ENCODE data around the gene KAZN.

KAZN gene

DNA sequence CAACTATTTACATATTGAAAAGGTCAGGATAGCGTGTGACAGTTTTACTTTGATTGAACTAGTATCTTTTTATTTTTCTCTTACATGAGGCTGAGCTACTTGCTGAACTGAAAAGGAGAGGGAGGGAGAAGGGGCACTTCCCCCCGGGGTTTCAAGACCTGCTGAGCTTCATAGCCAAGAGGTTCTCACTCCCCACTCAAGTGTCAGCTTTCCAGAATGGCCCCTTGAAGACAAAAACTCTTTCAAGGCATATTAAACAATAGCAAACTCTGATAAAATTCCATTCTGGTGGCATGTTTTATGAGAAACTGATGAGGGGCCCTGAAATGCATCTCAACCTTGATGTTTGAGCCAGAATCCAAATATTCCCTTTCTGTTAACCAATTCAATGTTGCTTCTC lies 143.0 kb downstream of the KAZN start:
- TF ChIP-seq GATA2 (IDR thresholded peaks at IDR 0.05; ENCODE audit: low read depth, low read length): no peak

DNA sequence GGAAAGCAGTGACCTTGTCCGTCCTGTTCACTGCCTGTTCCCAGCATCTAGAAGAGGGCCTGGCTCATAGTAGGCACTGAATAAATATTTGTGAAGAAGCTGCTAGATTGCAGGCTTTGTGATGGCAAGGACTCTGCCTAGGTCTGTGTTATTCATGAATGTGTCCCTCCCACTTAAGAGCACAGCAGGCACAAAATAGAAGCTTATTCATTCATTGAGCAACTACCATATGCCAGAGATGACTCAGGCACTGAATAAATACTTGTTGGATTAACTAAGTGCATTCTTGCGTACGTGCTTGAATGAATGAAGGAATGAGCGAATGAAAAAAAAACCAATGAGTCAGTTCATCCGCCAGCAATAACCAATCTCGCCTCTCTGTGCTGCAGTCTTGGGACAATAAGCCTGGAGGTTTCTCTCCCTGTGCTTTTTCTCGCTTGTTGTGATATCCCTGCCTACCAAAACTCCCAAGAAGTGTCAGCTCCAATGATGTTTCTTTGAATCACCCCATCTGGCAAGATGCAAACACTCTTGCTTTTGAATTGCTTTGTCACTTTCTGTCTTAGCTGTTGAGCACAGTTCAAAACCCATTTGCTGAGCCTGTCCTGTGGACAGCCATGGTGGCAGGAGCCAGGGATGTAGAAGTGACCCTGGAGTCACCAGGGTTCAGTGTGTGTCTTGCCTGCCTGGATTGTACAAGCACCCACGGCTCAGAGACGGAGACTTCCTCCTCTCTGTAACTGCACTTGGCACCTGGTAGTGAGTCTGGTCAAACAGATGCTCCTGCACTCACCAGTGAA lies 143.9 kb downstream of the KAZN start:
- no peak for TF ChIP-seq GATA3 (IDR thresholded peaks at IDR 0.05; ENCODE audit: low read depth, low read length)
- no peak for TF ChIP-seq GATA2 (IDR thresholded peaks at IDR 0.05; ENCODE audit: low read depth, low read length)

DNA sequence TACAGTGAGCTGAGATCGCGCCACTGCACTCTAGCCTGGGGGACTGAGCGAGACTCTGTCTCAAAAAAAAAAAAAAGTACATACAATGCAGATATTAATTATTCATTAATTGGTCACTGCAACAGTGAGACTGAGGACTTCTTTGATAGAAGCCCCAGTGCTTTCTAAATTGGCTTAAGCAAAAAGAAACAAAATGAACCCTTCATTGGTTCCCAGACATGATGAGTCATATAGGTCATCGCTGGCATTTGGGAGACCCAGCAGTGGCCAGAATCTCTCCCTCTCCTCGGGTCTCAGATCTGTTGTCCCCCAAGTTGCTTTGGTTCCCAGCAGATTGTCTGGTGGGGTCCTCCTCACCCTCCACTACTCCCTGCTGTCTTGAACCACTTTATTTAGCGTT lies 144.9 kb downstream of the KAZN start:
- TF ChIP-seq GATA3 (IDR thresholded peaks at IDR 0.05; ENCODE audit: low read depth, low read length): no peak
- no peak for TF ChIP-seq GATA2 (IDR thresholded peaks at IDR 0.05; ENCODE audit: low read depth, low read length)

DNA sequence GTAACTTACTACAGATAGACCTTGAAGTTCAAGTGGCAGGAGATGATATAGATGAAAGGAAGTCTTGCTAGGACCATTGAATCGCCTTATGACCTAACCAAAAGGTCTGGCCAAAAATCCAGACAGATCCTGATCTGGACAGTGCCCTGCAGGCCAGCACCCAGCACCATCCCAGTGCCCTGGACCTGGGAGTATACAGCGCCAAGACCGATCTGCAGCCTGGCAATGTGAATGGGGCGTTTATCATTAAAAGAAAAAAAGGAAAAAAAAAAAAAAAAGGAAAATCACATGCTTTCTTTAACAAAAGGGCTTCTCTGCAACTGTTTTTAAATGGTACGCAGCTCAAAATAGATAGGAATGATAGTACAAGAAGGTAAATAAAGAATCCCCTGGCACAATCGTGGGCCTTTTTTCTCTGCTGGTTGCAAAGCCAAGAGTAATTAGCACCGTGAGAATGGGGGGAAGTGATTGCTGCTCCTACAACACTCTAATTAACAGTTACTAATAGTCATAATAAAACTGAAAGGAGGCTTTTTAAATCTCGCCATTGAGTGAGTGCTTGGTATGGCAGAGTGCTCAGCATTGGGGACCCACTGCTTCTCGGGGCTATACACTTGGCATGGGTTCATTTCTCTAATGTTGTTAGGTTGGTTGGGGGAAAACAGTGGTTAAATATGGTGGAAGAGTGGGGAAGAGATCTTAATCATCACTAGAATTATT lies 146.7 kb downstream of the KAZN start:
- TF ChIP-seq GATA2 (IDR thresholded peaks at IDR 0.05; ENCODE audit: low read depth, low read length) (no peak), GATA3 (IDR thresholded peaks at IDR 0.05; ENCODE audit: low read depth, low read length) (no peak)

DNA sequence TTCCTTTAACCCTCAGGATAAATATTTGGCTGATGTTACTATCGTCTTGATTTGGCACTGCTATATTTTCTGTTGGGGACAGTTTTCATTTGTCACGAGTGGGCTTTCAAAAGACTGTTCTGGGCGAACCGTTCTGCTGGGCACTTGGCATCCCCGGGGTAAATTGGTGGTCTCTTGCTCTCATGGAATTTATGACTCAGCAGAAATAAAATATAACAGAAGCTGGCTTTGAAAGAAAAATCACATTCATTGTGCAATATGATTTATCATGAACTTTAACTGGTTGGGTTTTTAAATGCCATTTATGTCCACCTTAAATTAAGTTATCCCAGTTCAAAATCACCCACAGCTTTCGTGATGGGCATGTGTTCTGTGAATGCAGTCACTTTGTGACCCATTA lies 147.3 kb downstream of the KAZN start:
- TF ChIP-seq GATA3 (IDR thresholded peaks at IDR 0.05; ENCODE audit: low read depth, low read length) (no peak), GATA2 (IDR thresholded peaks at IDR 0.05; ENCODE audit: low read depth, low read length) (no peak)

- TF ChIP-seq GATA2 (IDR thresholded peaks at IDR 0.05; ENCODE audit: low read depth, low read length): no peak
- TF ChIP-seq GATA3 (IDR thresholded peaks at IDR 0.05; ENCODE audit: low read depth, low read length): no peak
Observed at GRCh38 chr1:14746393-14746792, 147.9 kb downstream of the KAZN start.

DNA sequence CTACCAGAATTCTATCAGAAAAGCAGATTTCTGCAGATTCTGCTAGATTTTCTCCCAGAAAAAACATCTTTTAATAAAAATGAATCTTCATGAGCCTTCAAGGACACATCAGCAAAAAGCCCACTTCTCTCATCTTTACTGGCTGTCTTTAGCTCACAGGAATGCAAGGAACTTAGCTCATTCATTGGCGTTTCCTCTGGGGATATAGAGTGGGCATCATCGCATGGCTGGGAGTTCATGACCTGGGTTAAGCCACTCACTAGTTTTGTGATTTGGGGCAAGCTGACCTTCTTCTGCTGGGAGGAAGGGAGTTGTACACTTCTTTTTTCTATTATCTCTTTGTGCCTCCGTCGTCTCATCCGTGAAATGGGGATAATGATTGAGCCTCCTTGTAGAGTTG lies 149.7 kb downstream of the KAZN start:
- TF ChIP-seq GATA2 (IDR thresholded peaks at IDR 0.05; ENCODE audit: low read depth, low read length) (no peak), GATA3 (IDR thresholded peaks at IDR 0.05; ENCODE audit: low read depth, low read length) (no peak)

GRCh38 chr1:14748977-14749376 lies 150.5 kb downstream of the KAZN start:
- no peak for TF ChIP-seq GATA2 (IDR thresholded peaks at IDR 0.05; ENCODE audit: low read depth, low read length)
- TF ChIP-seq GATA3 (IDR thresholded peaks at IDR 0.05; ENCODE audit: low read depth, low read length): no peak

DNA sequence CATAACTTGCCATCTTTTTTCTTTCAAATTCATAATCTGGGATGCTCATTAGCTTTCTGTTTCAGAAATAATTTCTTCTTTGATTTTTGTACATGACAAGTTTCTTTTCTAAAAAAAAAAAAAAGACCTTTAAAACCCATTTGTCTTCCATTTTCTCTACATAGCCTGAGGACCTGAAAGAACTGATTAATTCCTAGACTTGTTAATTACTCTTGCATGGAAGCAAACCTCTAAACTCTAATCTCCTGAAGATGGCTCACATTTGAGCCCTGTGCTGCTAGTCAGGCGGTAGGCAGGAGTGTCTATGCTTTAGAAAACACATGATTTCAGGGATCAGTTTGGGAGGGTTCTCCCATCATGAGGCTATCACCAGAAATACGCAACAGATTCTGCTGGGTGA lies 152.0 kb downstream of the KAZN start:
- TF ChIP-seq GATA3 (IDR thresholded peaks at IDR 0.05; ENCODE audit: low read depth, low read length): no peak
- TF ChIP-seq GATA2 (IDR thresholded peaks at IDR 0.05; ENCODE audit: low read depth, low read length): no peak

- TF ChIP-seq GATA2 (IDR thresholded peaks at IDR 0.05; ENCODE audit: low read depth, low read length) (no peak), GATA3 (IDR thresholded peaks at IDR 0.05; ENCODE audit: low read depth, low read length) (no peak)
Observed at GRCh38 chr1:14755518-14756252, 157.2 kb downstream of the KAZN start.

DNA sequence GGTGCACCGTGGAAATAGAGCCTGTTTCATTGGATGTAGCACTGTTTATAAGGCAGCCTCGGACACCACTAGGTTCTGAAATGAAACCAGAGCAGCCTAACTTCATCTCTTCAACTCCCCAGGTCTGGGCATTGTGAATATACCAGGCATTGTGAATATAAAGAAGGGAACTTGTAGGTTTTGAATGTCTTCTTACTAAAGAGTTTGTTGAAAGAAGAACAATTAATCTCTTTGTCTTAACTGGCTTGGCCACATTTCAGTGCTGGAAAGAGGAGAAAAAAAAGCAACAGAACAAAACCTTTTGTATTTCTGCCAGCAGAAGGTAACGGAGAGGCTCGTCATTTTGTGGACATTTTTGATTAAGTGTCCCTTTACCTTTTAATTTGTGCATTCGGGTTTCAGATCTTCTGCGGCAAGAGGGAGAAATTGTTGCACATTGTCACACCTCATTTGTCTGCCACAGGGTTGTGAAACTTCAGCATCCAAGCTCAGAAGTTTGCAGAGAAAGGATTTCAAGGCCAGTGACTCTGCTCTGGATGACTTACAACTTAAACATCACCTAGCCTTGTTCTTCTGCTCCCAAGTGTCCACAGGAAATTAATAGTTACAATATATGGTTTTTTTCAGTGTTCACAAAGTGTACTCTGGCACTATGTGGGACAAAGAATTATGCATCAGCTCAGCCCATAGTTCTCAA lies 158.3 kb downstream of the KAZN start:
- no peak for TF ChIP-seq GATA2 (IDR thresholded peaks at IDR 0.05; ENCODE audit: low read depth, low read length)
- no peak for TF ChIP-seq GATA3 (IDR thresholded peaks at IDR 0.05; ENCODE audit: low read depth, low read length)

GRCh38 chr1:14757286-14757625 lies 158.8 kb downstream of the KAZN start:
- no peak for TF ChIP-seq GATA2 (IDR thresholded peaks at IDR 0.05; ENCODE audit: low read depth, low read length)
- TF ChIP-seq GATA3 (IDR thresholded peaks at IDR 0.05; ENCODE audit: low read depth, low read length): no peak

- no peak for TF ChIP-seq GATA3 (IDR thresholded peaks at IDR 0.05; ENCODE audit: low read depth, low read length)
- no peak for TF ChIP-seq GATA2 (IDR thresholded peaks at IDR 0.05; ENCODE audit: low read depth, low read length)
Observed at GRCh38 chr1:14759042-14759818, 160.7 kb downstream of the KAZN start.

Measured in SH-SY5Y (cell line).